HT-29 (cell line): ENCODE data around the gene AJUBA. TPM values are rescaled to one million over a fixed set of nuclear protein-coding genes. Genes with fewer than 3 reads are reported as not detected.
"Not testable (repeated sequence)": the region's sequence is repeated elsewhere in the genome, so short reads cannot be mapped to it uniquely, and the experiment has no call there.

Experiments
- DNase-seq: peaks from one replicate; pipeline ENCODE4 v3.0.0-alpha.2; 2015; ENCODE audit warnings: low spot score
- total RNA-seq: library from RNA; depleted of rRNA; stranded (reverse); fragments of >200 nt; shearing (Covaris generic); gene quantifications from 2 replicates; pipeline ENCODE4 v1.2.3, GENCODE V29; 2014; rRNA removed

The AJUBA gene
- total RNA-seq, 1 experiment from 2014 or later, result 52.0 TPM

- not testable (repeated sequence) for DNase-seq
Observed at GRCh38 chr14:22951795-22952194, 30.6 kb downstream of the AJUBA start.

GRCh38 chr14:22945642-22946041, 36.7 kb downstream of the AJUBA start:
- no peak for DNase-seq

GRCh38 chr14:22939684-22940083, 42.7 kb downstream of the AJUBA start:
- DNase-seq, result no peak

GRCh38 chr14:22935156-22935555, 47.2 kb downstream of the AJUBA start:
- DNase-seq, result no peak

GRCh38 chr14:22932146-22932545, 50.2 kb downstream of the AJUBA start:
- DNase-seq, result no peak

GRCh38 chr14:22929961-22930364, 52.4 kb downstream of the AJUBA start:
- peak; percentile 52 for DNase-seq

GRCh38 chr14:22929104-22929960, 53.0 kb downstream of the AJUBA start, which contains the start of gene PRMT5:
PRMT5 (minus strand) TSS chr14:22929376; CDS start chr14:22929361, 15 bp downstream.
- peak; percentile 97 for DNase-seq

GRCh38 chr14:22928237-22929103, 53.9 kb downstream of the AJUBA start:
- no peak for DNase-seq

- no peak for DNase-seq
Observed at GRCh38 chr14:22926316-22926715, 56.0 kb downstream of the AJUBA start.

GRCh38 chr14:22925513-22925912, 56.8 kb downstream of the AJUBA start:
- no peak for DNase-seq

GRCh38 chr14:22923746-22924145, 58.6 kb downstream of the AJUBA start:
- DNase-seq, result no peak

- no peak for DNase-seq
Observed at GRCh38 chr14:22922294-22922693, 60.1 kb downstream of the AJUBA start.

Other genes starting within 250 kb of the AJUBA start
- gene OXA1L, start 215.9 kb downstream of the AJUBA start, total RNA-seq, result 73.5 and 80.9 TPM in 2 replicates
- gene SLC7A7, start 167.1 kb downstream of the AJUBA start, total RNA-seq, result 12.2 and 13.6 TPM in 2 replicates
- gene MRPL52, start 152.7 kb downstream of the AJUBA start, total RNA-seq, result 45.9 and 56.1 TPM in 2 replicates
- 1.7 and 3.9 TPM in 2 replicates for gene MMP14, start 146.0 kb downstream of the AJUBA start, total RNA-seq
- gene LRP10, start 110.8 kb downstream of the AJUBA start, total RNA-seq, result 54.2 and 61.1 TPM in 2 replicates
- 0.18 and 0.53 TPM in 2 replicates for gene REM2, start 99.3 kb downstream of the AJUBA start, total RNA-seq
- gene RBM23, start 63.4 kb downstream of the AJUBA start, total RNA-seq, result 54.9 and 56.3 TPM in 2 replicates
- 46.4 and 47.6 TPM in 2 replicates for gene PRMT5, start 53.2 kb downstream of the AJUBA start, total RNA-seq
- 28.5 and 29.4 TPM in 2 replicates for gene HAUS4, start 25.5 kb downstream of the AJUBA start, total RNA-seq
- 14.6 and 15.1 TPM in 2 replicates for gene C14orf93, start 27.6 kb upstream of the AJUBA start, total RNA-seq
- gene PSMB5, start 52.3 kb upstream of the AJUBA start, total RNA-seq, result 198 and 205 TPM in 2 replicates
- gene PSMB11, start 59.7 kb upstream of the AJUBA start, total RNA-seq, result not detected in 2 replicates
- gene CDH24, start 75.0 kb upstream of the AJUBA start, total RNA-seq, result 11.4 and 15.0 TPM in 2 replicates
- gene ACIN1, start 112.6 kb upstream of the AJUBA start, total RNA-seq, result 59.1 and 64.4 TPM in 2 replicates
- 31.4 and 36.3 TPM in 2 replicates for gene C14orf119, start 113.0 kb upstream of the AJUBA start, total RNA-seq
- gene CIROP, start 122.4 kb upstream of the AJUBA start, total RNA-seq, result not detected in 2 replicates
- not detected in 2 replicates for gene CEBPE, start 136.7 kb upstream of the AJUBA start, total RNA-seq
- gene SLC7A8, start 201.1 kb upstream of the AJUBA start, total RNA-seq, result 0.03 and 0.23 TPM in 2 replicates